HUES6 (cell line): ENCODE data around the gene DCAF16.

Experiments used
- H3K27ac ChIP-seq: 2 replicates; pipeline ENCODE4 v1.7.0; 2013; ENCODE audit warnings: low read depth, mild to moderate bottlenecking, low read length, inconsistent platforms
- H3K27me3 ChIP-seq: 2 replicates; pipeline ENCODE4 v1.6.1; 2013; ENCODE audit warnings: low read length; ENCODE audit not compliant: control insufficient read depth, insufficient read depth
- H3K36me3 ChIP-seq: 2 replicates; pipeline ENCODE4 v1.6.1; 2013; ENCODE audit warnings: low read length; ENCODE audit not compliant: control insufficient read depth, insufficient read depth
- H3K4me1 ChIP-seq: 2 replicates; pipeline ENCODE4 v1.6.1; 2013; ENCODE audit warnings: low read length; ENCODE audit not compliant: control insufficient read depth, insufficient read depth
- H3K4me3 ChIP-seq: 2 replicates; pipeline ENCODE4 v1.5.1; 2013; ENCODE audit warnings: low read depth, low read length
- H3K9ac ChIP-seq: one replicate; pipeline ENCODE4 v1.6.1; 2013; ENCODE audit warnings: mild to moderate bottlenecking, low read length
- H3K9me3 ChIP-seq: 2 replicates; pipeline ENCODE4 v1.6.1; 2013; ENCODE audit warnings: low read depth, low read length; ENCODE audit not compliant: control insufficient read depth, insufficient read depth

Gene DCAF16

GRCh38 chr4:17781300-17782287, 29.0 kb downstream of the DCAF16 start, which contains the start of gene FAM184B:
FAM184B (minus strand) TSS chr4:17781621; CDS start chr4:17781299, 322 bp downstream.
- Histone ChIP-seq H3K4me1 (peaks cover 14% of the 10 kb centered on the region), H3K9ac (peak within 1 kb of the TSS; percentile 7), H3K4me3 (peak within 1 kb of the TSS; percentile 60), H3K27ac (no peak within 1 kb of the TSS), H3K27me3 (peaks cover 64% of the 10 kb centered on the region), H3K9me3 (no peaks in the 10 kb centered on the region), H3K36me3 (no peaks in the 10 kb centered on the region)

- no peak overlapping the region for H3K27ac ChIP-seq
- no peaks in the 10 kb centered on the region for H3K36me3 ChIP-seq
- peak overlapping the region; percentile 3 for H3K9ac ChIP-seq
- peaks cover 64% of the 10 kb centered on the region for H3K27me3 ChIP-seq
- peaks cover 10% of the 10 kb centered on the region for H3K4me1 ChIP-seq
- H3K4me3 ChIP-seq: peak overlapping the region; percentile 60
- no peaks in the 10 kb centered on the region for H3K9me3 ChIP-seq
These were observed 29.9 kb downstream of the DCAF16 start for GRCh38 chr4:17780501-17781299.

GRCh38 chr4:17778431-17778830, 32.1 kb downstream of the DCAF16 start:
- Histone ChIP-seq H3K27ac (no peak overlapping the region), H3K9me3 (no peaks in the 10 kb centered on the region), H3K9ac (no peak overlapping the region), H3K4me3 (no peak overlapping the region), H3K27me3 (peaks cover 56% of the 10 kb centered on the region), H3K36me3 (no peaks in the 10 kb centered on the region), H3K4me1 (peaks cover 10% of the 10 kb centered on the region)

- no peak overlapping the region for H3K9ac ChIP-seq
These were observed 37.3 kb downstream of the DCAF16 start for GRCh38 chr4:17773135-17773698.

GRCh38 chr4:17771284-17771908, 39.2 kb downstream of the DCAF16 start:
- H3K27me3 ChIP-seq: no peaks in the 10 kb centered on the region
- H3K9me3 ChIP-seq: peaks cover 11% of the 10 kb centered on the region
- H3K36me3 ChIP-seq: no peaks in the 10 kb centered on the region
- no peak overlapping the region for H3K27ac ChIP-seq
- no peak overlapping the region for H3K4me3 ChIP-seq
- H3K4me1 ChIP-seq: no peaks in the 10 kb centered on the region
- no peak overlapping the region for H3K9ac ChIP-seq

More at GRCh38 chr4:17773135-17773698, 37.3 kb downstream of the DCAF16 start:
- Histone ChIP-seq H3K27ac (no peak overlapping the region), H3K4me1 (no peaks in the 10 kb centered on the region), H3K27me3 (peaks cover 5% of the 10 kb centered on the region), H3K9me3 (peaks cover 2% of the 10 kb centered on the region; the same call in 1 of the 2 replicates), H3K36me3 (no peaks in the 10 kb centered on the region), H3K4me3 (no peak overlapping the region)

- no peaks in the 10 kb centered on the region for H3K27me3 ChIP-seq
- H3K27ac ChIP-seq: no peak overlapping the region
- no peaks in the 10 kb centered on the region for H3K4me1 ChIP-seq
- H3K9me3 ChIP-seq: peaks cover 16% of the 10 kb centered on the region
- no peak overlapping the region for H3K4me3 ChIP-seq
- no peak overlapping the region for H3K9ac ChIP-seq
- H3K36me3 ChIP-seq: no peaks in the 10 kb centered on the region
These were observed 39.7 kb downstream of the DCAF16 start for GRCh38 chr4:17770845-17771244.

- Histone ChIP-seq H3K36me3 (no peaks in the 10 kb centered on the region), H3K9me3 (peaks cover 19% of the 10 kb centered on the region), H3K4me3 (no peak overlapping the region), H3K27me3 (no peaks in the 10 kb centered on the region), H3K4me1 (no peaks in the 10 kb centered on the region), H3K9ac (no peak overlapping the region), H3K27ac (no peak overlapping the region)
These were observed 41.0 kb downstream of the DCAF16 start for GRCh38 chr4:17769406-17770174.

GRCh38 chr4:17766826-17767458, 43.6 kb downstream of the DCAF16 start:
- no peak overlapping the region for H3K4me3 ChIP-seq
- H3K27me3 ChIP-seq: no peaks in the 10 kb centered on the region
- no peaks in the 10 kb centered on the region for H3K36me3 ChIP-seq
- peaks cover 19% of the 10 kb centered on the region for H3K9me3 ChIP-seq
- no peak overlapping the region for H3K27ac ChIP-seq
- no peak overlapping the region for H3K9ac ChIP-seq
- H3K4me1 ChIP-seq: no peaks in the 10 kb centered on the region

GRCh38 chr4:17765514-17766286, 44.9 kb downstream of the DCAF16 start:
- no peak overlapping the region for H3K9ac ChIP-seq
- H3K27me3 ChIP-seq: no peaks in the 10 kb centered on the region
- H3K27ac ChIP-seq: no peak overlapping the region
- H3K9me3 ChIP-seq: peaks cover 19% of the 10 kb centered on the region
- no peaks in the 10 kb centered on the region for H3K36me3 ChIP-seq
- no peak overlapping the region for H3K4me3 ChIP-seq
- H3K4me1 ChIP-seq: peaks cover 6% of the 10 kb centered on the region
